Astrocyte of the spinal cord (primary cell): ENCODE results near the gene DNAJC5G.

Experiments used
- DNase-seq: peaks from one replicate; pipeline ENCODE4 v3.0.0; 2011; ENCODE audit warnings: low read depth, low spot score
- H3K4me3 ChIP-seq: 2 replicates; pipeline ENCODE4 v1.5.1; 2011; ENCODE audit warnings: low read depth, mild to moderate bottlenecking, low read length, moderate library complexity
- in situ Hi-C: cut with HindIII; loops from 2 replicates; pipeline ENCODE4 v1.10.0; 2017; ENCODE audit warnings: low sequenced_read_pairs
- TF ChIP-seq, protein P1 (sequence below): IDR thresholded peaks from 2 replicates; pipeline ENCODE4 v1.5.1; 2012; ENCODE audit warnings: low read depth, mild to moderate bottlenecking, low read length, inconsistent platforms

DNAJC5G gene

DNA sequence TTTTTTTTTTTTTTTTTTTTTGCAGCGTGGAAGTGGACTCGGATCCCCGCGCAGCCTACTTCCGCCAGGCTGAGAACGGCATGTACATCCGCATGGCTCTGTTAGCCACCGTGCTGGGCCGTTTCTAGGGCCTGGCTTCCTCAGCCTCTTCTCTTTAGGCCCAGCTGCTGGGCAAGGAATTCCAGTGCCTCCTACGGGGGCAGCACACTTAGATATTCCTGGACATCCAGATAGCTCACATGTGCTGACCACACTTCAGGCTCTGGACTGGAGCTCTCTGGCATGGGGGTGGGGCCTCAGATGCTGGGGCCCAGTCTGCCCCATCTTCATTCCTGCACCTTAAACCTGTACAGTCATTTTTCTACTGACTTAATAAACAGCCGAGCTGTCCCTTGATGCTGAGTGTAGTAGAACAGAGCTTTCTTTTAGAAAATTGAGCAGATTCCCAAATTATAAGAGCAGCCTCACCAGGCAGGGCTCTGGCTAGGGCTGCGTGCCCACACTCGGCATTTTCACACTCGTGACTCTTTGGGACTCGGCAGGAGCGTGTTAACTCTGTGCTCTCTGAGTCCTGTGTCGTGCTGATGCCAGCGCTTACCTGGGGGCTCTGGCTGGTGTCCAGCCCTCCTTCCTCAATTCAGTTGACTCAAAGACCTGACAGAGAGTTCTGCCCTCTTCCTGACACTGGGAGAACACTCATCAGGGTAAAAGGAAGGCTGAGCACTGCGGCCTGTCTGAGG is 31.7 kb upstream of the DNAJC5G start:
- in situ Hi-C loops, result no loop called here

DNA sequence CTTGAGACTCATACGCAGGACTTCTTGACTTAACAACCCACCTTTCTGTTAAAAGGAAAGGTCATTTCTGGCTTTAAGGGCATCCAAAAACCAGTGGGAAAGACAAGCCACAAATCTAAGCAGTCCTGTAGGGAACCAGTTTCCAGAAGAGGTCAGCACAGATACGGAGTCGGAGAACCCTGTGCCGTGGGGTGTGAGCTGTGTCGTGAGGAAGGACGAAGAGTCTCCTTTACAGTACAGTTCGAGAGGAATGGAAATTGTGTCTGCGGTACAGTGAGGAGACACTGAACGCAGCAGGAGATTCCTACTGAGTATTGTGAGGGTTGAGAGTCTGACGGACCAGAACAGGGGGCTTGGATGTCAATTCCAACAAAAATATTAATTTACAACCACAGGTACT is 30.1 kb upstream of the DNAJC5G start:
- in situ Hi-C loops, result no loop called here
- DNase-seq, result no peak
- no peak overlapping the region for H3K4me3 ChIP-seq
- TF ChIP-seq, protein P1, sequence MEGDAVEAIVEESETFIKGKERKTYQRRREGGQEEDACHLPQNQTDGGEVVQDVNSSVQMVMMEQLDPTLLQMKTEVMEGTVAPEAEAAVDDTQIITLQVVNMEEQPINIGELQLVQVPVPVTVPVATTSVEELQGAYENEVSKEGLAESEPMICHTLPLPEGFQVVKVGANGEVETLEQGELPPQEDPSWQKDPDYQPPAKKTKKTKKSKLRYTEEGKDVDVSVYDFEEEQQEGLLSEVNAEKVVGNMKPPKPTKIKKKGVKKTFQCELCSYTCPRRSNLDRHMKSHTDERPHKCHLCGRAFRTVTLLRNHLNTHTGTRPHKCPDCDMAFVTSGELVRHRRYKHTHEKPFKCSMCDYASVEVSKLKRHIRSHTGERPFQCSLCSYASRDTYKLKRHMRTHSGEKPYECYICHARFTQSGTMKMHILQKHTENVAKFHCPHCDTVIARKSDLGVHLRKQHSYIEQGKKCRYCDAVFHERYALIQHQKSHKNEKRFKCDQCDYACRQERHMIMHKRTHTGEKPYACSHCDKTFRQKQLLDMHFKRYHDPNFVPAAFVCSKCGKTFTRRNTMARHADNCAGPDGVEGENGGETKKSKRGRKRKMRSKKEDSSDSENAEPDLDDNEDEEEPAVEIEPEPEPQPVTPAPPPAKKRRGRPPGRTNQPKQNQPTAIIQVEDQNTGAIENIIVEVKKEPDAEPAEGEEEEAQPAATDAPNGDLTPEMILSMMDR, result no peak

More for the DNA sequence above, 31.7 kb upstream of the DNAJC5G start:
- no peak for DNase-seq
- no peak overlapping the region for H3K4me3 ChIP-seq
- TF ChIP-seq, protein P1, result no peak

DNA sequence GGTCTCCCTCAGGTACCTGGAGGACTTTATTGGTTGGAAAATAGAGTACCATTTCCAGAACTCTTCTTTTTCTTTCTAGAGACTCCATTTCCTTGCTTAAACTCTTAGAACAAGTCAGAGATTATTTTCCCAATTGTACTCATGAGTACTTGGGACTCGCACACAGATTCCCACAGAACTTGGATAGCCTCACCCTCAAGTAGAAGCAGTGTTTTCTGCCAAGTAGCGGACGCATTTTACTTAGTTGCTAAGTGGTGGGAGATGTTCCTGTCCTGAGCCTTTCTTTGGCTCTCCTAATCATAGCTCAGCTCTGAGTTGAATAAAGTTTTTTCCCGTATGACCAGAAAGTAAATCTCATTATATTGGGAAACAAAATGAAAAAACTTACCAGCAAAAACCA is 29.6 kb upstream of the DNAJC5G start:
- TF ChIP-seq, protein P1, result no peak
- in situ Hi-C loops, result no loop called here
- DNase-seq, result no peak
- H3K4me3 ChIP-seq, result no peak overlapping the region

DNA sequence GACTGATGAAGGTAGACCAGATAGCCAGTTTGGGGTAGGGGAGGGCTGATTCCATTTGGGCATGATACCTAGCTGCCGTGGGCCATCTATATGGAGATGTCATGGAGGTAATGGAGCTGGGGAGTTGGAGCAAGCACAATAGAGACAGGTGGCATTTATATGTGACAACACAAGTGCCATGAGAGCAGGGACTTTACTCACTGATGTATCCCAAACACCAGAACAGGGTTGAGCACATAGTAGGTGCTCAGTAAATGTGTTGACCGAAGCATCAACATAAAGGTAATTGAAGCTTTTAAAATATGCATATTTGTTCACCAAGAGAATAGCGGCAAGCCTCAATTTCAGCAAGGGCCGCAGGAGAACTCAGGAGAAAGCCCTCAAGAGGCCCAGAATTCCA is 27.3 kb upstream of the DNAJC5G start:
- in situ Hi-C loops, result no loop called here
- H3K4me3 ChIP-seq, result no peak overlapping the region
- no peak for DNase-seq
- TF ChIP-seq, protein P1, result no peak

DNA sequence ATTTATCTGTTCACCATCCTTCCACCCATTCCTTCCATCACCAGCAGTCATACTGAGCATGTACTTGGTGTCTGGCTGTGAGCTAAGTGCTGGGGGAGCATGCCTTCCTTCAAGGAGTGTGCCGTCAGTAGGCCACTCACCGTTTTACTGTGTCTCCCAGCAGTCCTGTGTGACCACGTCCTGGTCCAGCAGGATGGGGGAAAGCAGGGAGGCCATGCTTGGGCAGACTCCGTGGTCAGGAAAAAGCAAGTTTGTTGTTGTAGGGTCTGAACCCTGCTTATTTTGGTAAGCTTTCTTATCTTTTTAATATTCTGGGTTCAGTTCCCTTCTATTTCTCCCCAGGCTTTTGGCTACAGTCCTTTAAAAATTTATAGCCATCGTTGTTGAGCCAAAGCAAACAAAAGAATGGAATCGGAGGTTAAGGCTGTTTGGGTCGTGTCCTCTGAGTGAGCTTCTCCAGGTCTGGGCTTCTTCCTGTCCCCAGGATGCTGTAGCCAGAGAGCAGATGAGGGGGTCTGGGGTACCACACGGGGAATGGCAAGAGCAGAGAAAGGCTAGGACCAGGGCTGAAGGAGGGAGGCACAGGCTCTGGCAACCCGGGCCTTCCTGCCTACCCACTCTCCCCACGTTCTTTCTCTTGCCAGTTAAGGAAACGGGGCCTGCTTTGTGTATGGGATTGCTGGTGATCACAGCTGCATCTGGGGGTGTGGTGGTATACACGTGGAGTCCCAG is 25.9 kb upstream of the DNAJC5G start:
- TF ChIP-seq, protein P1, result no peak
- DNase-seq, result peak; percentile 44
- H3K4me3 ChIP-seq, result no peak overlapping the region
- in situ Hi-C loops, result no loop called here

DNA sequence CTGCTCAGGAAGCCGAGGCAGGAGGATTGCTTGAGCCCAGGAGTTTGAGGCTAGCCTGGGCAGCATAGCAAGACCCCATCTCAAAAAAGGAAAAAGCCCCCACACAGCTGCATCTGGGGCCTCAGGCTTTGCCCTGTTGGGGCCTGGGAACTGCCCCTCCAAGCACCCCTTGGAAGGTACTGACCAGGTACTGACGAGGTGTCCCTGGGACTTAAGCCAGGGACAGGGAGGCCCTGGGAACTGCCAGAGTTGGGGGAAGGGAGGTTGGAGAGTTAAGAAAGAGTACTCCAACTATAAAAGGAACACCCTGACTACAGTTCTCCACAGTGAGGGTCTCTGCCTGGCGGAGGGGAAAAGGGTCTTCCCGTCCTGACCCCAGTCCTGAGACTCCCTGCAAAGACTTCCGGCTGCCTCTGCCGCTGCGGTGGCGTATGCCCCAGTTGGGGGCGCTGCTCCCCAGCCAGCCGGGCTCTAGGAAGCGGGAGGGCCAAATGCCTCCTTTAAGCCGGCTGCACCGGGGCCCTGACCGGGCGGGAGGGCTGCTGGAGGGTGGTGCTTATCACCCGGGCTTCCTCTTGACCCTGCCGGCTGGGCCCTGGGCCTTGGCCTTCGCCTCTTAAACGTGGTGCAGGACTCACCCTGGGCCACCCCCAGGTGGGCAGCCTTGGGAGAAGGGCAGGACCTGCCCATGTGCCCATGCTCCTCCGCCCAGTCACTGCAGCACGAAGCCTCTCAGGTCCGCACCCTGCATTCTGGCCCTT is 25.2 kb upstream of the DNAJC5G start:
- TF ChIP-seq, protein P1, result peak; percentile 80
- DNase-seq, result peak; percentile 13
- no peak overlapping the region for H3K4me3 ChIP-seq
- in situ Hi-C loops, result loop anchor here (25.0 kb wide), 1 partner anchor 138 kb away; the partner anchor contains the start of genes ABHD1 and CGREF1
